ENCODE results near the gene RAB40C.

RAB40C gene

DNA sequence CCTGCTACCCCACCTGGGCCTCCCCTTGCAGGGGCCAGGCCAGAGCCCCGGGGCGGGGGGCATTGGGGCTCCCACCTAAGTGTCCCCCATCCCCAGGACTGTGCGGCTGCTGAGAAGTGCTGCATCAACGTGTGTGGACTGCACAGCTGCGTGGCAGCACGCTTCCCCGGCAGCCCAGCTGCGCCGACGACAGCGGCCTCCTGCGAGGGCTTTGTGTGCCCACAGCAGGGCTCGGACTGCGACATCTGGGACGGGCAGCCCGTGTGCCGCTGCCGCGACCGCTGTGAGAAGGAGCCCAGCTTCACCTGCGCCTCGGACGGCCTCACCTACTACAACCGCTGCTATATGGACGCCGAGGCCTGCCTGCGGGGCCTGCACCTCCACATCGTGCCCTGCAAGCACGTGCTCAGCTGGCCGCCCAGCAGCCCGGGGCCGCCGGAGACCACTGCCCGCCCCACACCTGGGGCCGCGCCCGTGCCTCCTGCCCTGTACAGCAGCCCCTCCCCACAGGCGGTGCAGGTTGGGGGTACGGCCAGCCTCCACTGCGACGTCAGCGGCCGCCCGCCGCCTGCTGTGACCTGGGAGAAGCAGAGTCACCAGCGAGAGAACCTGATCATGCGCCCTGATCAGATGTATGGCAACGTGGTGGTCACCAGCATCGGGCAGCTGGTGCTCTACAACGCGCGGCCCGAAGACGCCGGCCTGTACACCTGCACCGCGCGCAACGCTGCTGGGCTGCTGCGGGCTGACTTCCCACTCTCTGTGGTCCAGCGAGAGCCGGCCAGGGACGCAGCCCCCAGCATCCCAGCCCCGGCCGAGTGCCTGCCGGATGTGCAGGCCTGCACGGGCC is 42.8 kb downstream of the RAB40C start:
- no peak for DNase-seq (ENCODE audit: low spot score)

DNA sequence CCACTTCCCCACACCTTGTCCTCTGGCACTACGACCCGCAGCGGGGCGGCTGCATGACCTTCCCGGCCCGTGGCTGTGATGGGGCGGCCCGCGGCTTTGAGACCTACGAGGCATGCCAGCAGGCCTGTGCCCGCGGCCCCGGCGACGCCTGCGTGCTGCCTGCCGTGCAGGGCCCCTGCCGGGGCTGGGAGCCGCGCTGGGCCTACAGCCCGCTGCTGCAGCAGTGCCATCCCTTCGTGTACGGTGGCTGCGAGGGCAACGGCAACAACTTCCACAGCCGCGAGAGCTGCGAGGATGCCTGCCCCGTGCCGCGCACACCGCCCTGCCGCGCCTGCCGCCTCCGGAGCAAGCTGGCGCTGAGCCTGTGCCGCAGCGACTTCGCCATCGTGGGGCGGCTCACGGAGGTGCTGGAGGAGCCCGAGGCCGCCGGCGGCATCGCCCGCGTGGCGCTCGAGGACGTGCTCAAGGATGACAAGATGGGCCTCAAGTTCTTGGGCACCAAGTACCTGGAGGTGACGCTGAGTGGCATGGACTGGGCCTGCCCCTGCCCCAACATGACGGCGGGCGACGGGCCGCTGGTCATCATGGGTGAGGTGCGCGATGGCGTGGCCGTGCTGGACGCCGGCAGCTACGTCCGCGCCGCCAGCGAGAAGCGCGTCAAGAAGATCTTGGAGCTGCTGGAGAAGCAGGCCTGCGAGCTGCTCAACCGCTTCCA is 43.6 kb downstream of the RAB40C start:
- DNase-seq (ENCODE audit: low spot score): no peak

DNA sequence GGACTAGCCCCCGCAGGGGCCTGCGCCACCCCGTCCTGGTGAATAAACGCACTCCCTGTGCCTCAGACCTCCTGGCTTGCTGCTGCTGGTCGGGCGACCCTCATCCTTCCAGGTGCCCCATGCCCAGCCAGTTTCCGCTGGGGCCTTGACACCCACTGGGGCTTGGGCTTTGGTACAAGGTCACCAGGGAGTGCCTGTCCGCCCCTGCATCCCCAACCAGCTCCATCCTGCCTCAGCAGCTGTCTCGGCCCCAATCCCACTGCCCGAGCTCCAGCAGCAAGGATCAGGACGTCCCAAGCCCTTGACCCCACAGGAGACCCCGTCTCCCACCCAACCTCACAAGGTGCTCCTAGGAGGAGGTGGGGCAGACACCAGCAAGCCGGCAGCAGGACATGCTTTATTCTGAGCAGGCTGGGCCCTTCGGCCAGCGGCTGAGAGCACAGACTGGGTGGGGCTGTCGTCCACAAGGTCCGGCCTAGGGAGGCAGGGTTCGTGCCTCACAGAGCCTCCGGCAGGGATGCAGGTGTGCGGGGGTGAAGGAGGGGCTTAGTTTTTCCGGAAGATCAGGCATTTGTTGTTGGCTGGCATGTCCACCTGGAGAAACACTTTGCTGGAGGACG is 44.3 kb downstream of the RAB40C start:
- DNase-seq (ENCODE audit: low spot score): no peak

DNA sequence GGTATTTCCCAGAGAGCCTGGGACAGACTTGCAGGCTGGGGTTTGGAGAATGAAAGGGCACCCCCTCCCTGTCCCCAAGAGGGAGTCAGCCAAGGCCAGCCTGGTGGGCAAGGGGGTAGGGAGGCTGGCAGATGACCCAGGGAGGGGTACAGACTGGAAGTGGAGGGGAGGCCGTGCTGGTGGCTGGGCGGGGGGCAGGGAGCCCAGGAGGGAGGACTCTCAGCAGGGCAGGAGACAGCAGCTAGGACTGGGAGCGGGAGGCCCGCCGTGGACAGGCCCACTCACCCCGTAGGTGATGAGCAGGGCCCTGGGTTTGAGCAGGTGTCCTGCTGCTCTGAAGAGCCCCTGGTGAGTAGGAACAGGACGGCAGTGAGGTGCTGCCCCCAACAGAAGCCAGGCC is 45.1 kb downstream of the RAB40C start:
- DNase-seq (ENCODE audit: low spot score): no peak

DNA sequence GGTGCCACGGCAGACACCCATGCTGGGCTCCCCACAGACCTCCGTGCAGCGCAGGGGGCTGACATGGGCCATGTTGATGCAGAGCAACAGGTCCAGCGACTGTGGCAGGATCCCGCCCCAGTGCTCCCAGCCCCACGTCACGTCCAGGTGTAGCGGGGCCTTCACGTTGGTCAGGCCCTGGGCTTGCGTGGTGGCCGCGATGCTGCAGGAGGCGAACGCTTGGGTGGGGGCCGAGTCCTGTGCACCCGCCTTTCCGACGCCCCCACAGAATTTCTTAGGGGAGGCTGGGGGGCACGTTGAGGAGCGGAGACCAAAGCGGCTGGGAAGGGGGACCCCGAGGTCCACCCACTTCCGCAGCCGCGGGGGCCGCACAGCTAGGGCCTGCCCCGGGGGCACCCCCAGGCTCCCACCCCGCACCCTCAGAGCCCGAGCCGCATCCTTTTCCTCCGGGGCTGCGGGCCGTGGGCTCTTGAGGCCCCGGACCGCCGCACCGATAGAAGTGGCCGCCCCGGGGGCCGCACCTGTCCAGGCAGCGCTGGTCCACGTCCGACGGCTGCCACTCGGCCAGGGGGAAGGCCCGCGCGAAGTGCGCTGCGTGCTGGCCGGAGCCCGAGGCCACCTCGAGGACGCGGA is 45.8 kb downstream of the RAB40C start:
- no peak for DNase-seq (ENCODE audit: low spot score)

DNA sequence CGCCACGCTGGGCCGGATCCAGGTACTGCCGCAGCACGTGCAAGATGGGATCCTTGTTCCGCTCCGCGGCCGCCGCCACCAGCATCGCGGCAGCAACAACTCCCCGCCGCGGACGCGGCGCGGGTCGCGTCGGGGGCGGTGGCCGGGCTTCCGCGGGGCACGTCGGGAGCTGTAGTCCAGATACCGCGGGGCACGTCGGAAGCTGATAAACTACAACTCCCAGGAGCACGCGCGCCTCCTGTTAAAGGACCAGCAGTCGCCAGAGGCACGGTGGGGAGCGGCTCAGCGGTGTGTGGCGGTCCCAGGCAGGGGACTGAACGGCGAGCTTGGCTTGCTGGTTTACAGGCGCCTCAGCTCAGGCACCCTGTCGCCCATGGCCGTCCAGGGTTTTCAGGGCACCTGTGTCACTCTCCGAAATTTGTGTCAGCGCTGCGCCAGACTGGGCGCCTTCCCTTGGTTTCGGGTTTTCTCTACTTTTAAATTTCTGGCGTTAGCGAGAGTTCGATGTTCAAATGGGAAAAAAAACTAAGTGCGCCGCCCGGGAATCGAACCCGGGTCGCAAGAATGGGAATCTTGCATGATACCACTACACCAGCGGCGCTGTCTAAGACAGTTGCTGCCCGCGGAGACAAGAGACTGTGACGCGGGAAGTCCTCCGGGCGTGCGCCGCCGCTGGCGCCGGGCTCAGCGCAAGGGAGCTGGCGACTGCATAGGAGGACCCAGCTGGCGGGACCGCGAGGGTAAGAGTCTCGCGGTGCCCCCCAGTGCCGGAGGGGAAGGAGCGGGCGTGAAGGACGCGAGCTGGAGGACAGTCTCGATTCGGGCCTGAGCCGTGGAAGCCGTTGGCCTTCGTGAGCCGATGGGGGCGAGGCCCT is 46.6 kb downstream of the RAB40C start, which contains the start of gene METTL26:
Gene METTL26 (minus strand): TSS at position 100 of the 875 bp plus-strand sequence. CDS start 15 bp downstream, at position 85.
- peak; percentile 94 for DNase-seq (ENCODE audit: low spot score)

DNA sequence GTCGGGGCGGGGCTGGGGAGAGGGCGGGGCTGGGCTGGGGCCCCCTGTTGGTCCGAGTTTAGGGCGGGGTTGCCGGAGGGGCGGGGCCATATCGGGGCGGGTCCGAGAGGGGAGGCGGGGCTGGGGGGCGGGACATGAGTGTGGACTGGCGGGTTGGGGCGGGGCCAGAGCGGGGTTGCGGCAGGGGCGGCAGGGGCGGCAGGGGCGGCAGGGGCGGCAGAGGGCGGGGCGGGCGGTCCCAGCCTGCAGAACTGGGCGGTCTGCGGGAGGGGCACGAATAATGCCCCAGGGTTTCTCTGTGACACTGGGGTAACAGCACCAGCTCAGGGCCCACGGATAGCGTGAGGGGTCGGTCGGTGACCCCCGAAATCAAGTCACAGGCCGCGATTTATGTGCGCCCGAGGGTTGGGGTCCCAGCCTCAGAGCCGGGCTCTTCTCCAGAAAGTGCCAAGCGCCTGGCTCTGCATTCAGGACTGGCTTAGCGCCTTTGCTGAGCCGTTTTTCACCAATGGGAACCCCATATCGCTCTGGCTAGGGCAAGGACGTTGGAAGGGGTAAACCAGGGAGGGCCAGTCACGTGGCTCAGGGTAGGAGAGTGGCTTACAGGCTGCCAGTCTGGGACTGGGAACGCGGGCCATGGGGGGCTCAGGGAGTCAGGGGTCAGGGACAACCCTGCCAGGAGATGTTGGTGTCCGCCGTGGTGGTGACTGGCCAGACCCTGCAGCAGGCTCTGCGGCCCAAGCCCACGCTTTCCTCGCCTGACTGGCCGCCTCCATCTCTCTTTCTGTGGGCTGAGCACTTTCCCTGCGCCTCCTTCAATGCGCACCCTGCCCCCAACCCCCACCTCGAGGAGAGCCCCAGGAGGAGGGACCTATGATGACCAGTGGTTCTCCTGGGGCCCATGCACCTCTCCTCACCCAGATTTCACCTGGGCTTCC is 47.5 kb downstream of the RAB40C start:
- DNase-seq (ENCODE audit: low spot score): peak; percentile 99

DNA sequence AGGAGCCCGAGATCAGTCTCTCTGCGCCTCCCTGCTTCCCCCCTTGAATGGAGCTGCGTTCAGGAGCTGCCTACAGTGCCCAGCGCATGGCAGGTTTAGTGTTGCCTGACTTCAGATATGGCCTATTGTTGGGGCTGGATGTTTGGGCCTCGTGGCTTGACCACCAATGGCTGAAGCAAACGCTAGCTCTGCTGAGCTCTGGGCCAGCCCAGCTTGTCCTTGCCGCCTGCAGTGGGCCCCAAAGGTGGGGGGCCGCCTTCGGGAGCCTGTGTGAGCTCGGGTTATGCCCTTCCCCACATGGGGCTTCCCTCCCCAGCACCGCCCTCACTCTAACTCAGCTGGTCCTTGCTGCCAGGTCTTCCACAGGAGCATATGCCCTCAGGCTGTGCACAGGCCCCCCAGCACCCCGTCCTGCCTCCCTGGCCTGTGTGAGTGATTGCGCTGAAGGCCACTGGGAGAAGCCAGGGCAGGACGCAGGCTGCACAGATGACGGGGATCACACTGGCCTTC is 48.2 kb downstream of the RAB40C start:
- no peak for DNase-seq (ENCODE audit: low spot score)

DNA sequence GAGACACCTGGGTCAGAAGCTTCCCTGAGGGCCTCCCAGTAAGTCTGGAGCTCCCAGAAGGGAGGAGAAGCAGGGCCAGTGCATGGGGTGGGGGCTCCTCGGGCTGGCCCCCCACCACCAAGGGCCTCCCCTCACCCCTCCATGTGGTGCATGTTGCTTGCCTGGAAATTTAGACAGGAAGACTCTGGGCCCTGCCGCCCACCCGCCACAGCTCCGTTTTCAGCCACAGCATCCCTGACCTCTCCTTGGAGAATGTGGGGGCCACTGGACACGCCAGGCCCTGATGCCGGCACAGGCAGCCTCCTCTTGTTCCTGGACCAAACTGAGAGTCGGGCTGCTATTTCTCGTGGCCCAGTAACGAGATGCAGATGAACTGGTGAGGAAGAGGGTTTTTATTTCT is 49.0 kb downstream of the RAB40C start:
- DNase-seq (ENCODE audit: low spot score): no peak

DNA sequence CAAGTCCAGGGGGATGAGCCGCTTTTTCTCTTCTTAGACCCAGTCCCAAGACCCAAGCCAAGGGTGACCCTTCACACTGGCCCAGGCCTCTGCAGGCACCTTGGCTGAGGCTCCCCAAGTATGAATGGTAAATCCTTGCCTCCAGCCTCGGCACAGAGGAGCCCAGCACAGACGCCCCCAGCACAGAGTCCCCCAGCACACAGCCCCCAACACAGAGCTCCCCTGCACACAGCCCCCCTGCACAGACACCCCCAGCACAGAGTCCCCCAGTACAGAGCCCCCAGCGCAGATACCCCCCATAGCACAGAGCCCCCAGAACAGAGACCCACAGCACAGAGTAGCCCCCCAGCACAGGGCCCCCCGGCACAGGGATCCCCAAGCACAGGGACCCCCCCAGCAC is 50.7 kb downstream of the RAB40C start:
- DNase-seq (ENCODE audit: low spot score): no peak

DNA sequence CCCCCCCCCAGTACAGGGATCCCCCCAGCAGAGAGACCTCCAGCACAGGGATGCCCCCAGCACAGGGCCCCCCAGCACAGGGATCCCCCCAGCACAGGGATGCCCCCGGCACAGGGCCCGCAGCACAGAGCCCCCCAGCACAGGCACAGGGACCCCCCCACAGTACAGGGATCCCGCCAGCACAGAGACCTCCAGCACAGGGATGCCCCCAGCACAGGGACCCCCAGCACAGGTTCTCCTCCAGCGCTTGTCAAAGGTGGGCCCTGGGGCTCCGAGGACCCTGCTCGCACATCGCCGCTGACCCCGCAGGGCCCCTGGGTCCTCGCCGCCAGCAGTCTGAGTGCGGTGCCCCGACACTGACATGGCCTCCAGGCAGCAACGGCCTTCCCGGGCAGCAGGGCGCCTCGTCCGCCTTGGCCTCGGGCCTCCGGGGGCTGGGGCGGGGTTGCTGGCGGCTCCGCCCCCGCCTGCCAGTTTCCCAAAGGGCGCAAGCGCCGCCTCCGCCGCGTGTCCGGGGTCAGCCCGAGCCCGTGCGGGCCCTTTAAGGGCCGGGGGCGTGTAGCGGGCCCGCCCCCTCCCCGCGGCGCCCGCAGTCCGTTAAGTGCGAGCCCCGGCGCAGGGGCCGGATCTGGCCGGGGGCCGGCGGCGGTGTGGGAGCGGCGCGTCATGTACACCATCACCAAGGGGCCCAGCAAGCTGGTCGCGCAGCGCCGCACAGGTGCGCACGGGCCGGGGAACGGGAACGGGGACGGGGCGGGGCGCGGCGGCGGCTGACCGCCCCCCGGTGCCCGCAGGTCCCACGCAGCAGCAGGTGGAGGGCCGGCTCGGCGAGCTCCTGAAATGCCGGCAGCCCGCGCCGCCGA is 51.7 kb downstream of the RAB40C start, which contains the start of gene MCRIP2:
Gene MCRIP2 (plus strand): TSS at position 503 of the 863 bp plus-strand sequence. CDS start 164 bp downstream, at position 667.
- peak; percentile 93 for DNase-seq (ENCODE audit: low spot score)

DNA sequence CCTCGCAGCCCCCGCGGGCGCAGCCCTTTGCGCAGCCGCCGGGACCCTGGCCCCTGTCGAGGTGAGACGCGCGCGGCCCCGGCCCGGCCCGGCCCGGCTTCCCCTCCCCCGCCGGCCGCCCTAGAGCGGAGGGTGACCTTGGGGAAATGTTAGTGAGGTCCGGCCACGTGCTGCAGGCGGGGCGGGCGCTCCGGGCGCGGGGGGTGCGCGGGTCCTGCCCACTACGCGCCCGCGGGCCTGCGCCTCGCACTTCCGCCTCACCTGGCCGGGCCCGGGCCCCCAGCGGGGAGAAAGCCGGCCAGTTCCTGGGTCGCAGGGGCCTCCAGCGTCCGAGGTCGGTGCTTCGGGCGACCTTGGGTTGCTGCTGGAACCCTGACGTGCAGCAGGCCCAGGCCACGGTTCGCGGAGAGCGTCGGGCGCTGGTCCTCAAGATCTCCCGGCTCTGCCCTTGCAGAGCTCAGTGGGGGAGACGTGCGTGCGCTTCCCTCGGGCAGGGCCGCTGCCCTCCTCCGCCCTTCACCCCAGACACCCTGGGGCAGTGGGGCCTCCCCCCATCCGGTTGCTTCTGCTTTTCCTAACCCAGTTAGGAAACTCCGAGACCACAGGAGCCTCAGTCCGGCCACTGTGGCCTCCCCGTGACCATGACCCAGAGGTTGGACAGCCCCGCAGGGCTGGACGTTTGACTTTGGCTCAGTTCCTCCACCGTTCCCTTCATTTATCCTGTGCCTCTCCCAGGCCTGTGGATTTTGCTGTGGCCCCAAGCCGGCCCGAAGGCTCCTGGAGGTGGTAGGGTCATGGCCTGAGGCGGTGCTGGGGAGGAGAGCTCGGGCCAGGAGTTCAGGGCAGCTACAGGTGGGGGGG is 52.6 kb downstream of the RAB40C start:
- peak; percentile 45 for DNase-seq (ENCODE audit: low spot score)

DNA sequence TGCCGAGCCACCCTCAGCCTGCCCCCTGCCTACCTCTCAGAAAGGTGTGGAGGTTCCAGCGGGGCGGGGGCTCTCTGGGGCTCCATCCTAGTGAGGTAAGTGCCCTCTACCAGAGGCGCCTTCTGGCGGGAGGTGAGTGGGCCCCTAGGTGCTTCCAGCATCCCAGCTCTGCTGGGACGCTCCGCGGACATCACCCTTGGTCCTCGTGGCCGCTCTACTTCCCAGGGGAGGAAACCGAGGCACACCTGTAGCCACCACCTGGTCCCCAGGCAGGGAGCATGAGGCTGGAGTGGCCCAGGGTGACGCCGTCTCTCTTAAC is 53.1 kb downstream of the RAB40C start:
- DNase-seq (ENCODE audit: low spot score): no peak

DNA sequence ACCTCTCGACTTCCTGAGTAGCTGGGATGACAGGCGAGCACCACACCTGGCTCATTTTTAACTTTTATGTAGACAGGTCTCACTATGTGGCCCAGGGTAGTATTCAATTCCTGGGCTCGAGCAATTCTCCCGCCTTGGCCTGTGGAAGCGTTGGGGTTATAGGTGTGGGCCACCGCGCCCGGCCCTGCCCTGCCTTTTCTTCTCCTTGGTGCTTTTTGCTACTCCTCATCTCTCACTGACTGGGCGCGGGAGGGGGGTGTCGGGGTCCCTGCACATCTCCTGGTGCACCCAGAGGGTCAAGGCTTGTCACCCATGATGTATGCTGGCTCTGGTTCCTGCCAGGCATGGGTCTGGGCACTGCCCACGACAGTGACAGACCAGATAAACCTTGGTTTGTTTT is 54.7 kb downstream of the RAB40C start:
- no peak for DNase-seq (ENCODE audit: low spot score)

DNA sequence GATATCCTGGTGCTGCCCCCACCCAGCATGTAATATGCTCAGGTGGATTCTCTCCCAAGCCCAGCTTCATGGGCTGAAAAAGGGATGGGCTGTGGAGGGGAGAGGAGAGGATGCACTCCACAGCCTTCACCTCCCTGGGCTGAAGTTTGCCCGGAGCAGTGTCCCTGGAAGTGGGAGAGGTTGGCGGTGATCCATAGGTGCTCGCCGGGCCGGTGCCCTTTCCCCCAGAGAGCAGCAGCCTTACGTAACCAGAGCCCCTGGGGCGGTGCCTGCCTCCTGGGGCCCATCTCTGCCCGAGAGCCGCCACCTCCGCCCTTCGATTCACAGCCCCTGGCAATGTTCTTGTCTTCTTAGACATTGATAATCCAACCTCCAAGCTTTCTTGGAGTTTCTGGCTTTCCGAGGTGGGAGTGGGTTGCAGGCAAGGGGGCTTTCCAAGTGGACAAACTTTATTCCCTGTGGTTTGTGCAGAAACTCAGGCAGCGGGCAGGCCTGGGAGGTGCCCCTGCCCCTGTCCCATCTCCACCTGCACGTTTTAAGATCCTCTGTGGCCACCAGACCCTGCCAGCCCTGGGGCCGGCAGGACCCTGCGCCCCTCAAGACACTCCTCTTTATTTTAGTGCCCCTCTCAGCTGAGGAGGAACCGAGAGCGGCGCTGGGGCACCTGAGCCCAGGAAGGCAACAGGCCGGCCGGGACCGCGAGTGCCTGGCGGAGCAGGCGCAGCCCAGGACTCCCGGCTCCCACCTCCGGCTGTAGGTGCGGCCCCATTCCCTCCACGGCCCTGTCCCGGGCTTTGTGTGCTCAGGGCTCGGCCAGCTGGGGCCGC is 56.2 kb downstream of the RAB40C start:
- no peak for DNase-seq (ENCODE audit: low spot score)

DNA sequence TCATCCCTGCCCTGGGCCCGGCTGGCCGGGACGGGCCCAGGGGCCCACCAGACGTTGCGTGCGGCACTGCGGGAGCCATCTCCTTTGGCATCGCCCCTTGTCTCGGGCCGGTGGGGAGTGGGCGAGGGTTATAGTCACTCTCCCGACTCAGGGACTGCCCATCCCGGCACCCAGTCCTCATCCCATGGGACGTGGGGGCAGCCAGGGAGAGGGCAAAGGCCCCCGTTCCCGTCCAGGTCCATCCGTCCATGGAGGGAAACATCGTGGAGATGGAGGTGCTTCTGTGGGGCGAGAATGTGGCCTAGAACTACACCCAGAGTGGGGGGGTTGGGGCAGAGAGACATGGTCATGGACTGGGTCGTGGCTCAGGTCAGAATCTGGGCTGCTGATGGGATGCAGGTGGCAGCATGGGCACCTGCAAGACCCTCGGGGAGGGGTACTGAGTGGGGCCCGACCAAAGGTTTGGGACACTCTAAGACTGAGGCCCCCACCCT is 56.9 kb downstream of the RAB40C start:
- DNase-seq (ENCODE audit: low spot score): no peak
